CD14-positive monocyte (primary cell): ENCODE measurements around the gene SUSD5. TPM values are rescaled to one million over a fixed set of nuclear protein-coding genes. Genes with fewer than 3 reads are reported as not detected.

Experiments used
- DNase-seq, 3 donors: peaks; one replicate each; pipeline ENCODE4 v3.0.0-alpha.2; 2011 to 2022
- H2AFZ ChIP-seq: 2 replicates; pipeline ENCODE4 v1.6.0; 2012; ENCODE audit warnings: mild to moderate bottlenecking, low read depth, low read length, inconsistent platforms; ENCODE audit not compliant: insufficient read depth, poor library complexity, severe bottlenecking
- H3K27ac ChIP-seq, 2 donors: 1 replicate in 1 of 2; 2 replicates in 1 of 2; pipeline ENCODE4 v1.5.1; 2012 to 2013; ENCODE audit warnings: low read length in 2 of 2, control low read depth in 1 of 2, inconsistent platforms in 1 of 2, low read depth in 1 of 2, mild to moderate bottlenecking in 1 of 2
- H3K27me3 ChIP-seq, 2 donors: one replicate each; pipeline versions ENCODE4 v1.6.0 to v1.6.1; 2011 to 2013; ENCODE audit warnings: low read length in 2 of 2; ENCODE audit not compliant: control insufficient read depth in 2 of 2, insufficient read depth in 2 of 2
- H3K36me3 ChIP-seq, 2 donors: replicated peaks in 1 of 2; 1 replicate in 1 of 2; 2 replicates in 1 of 2; pipeline versions ENCODE4 v1.5.1 to v1.6.1; 2012 to 2013; ENCODE audit warnings: low read length in 2 of 2, control low read depth in 1 of 2, inconsistent platforms in 1 of 2, mild to moderate bottlenecking in 1 of 2; ENCODE audit not compliant: insufficient read depth in 2 of 2, control insufficient read depth in 1 of 2
- H3K4me1 ChIP-seq, 2 donors: 1 replicate in 1 of 2; 2 replicates in 1 of 2; pipeline versions ENCODE4 v1.5.1 to v1.6.1; 2012 to 2013; ENCODE audit warnings: low read length in 2 of 2, control low read depth in 1 of 2, inconsistent platforms in 1 of 2, mild to moderate bottlenecking in 1 of 2, moderate library complexity in 1 of 2; ENCODE audit not compliant: insufficient read depth in 2 of 2, control insufficient read depth in 1 of 2
- H3K4me2 ChIP-seq: replicated peaks from 2 replicates; pipeline ENCODE3; 2012; ENCODE audit warnings: low read length, moderate library complexity, mild to moderate bottlenecking; ENCODE audit not compliant: poor library complexity, severe bottlenecking; ENCODE audit errors: extremely low read depth
- H3K4me3 ChIP-seq, 3 experiments: fragments of 200-600 bp in 1 of 3; sonication (generic) in 1 of 3; replicated peaks in 1 of 3; 1 replicate in 2 of 3; 2 replicates in 1 of 3; pipeline ENCODE4 v1.5.1; 2011 to 2013; ENCODE audit warnings: low read length in 3 of 3, mild to moderate bottlenecking in 3 of 3, control low read depth in 2 of 3, low read depth in 2 of 3, inconsistent platforms in 1 of 3, moderate library complexity in 1 of 3
- H3K79me2 ChIP-seq: 2 replicates; pipeline ENCODE4 v1.6.0; 2012; ENCODE audit warnings: mild to moderate bottlenecking, control low read depth, inconsistent platforms, low read length, moderate library complexity; ENCODE audit not compliant: insufficient read depth
- H3K9ac ChIP-seq: 2 replicates; pipeline ENCODE4 v1.6.0; 2017; ENCODE audit warnings: low read length, mild to moderate bottlenecking; ENCODE audit not compliant: insufficient read depth, poor library complexity, severe bottlenecking
- H3K9me3 ChIP-seq, 2 donors: replicated peaks in 1 of 2; 1 replicate in 1 of 2; 2 replicates in 1 of 2; pipeline versions ENCODE4 v1.5.1 to v1.6.1; 2012 to 2013; ENCODE audit warnings: low read length in 2 of 2, control low read depth in 1 of 2; ENCODE audit not compliant: control insufficient read depth in 1 of 2, insufficient read depth in 1 of 2
- H4K20me1 ChIP-seq: 2 replicates; pipeline ENCODE4 v1.6.0; 2012; ENCODE audit warnings: mild to moderate bottlenecking, low read length, control low read depth, moderate library complexity; ENCODE audit not compliant: insufficient read depth
- H3K27ac Mint-ChIP-seq, 7 donors: one replicate each; pipeline ENCODE4 v1.8.0; 2020; ENCODE audit warnings: mild to moderate bottlenecking in 7 of 7, mixed read lengths in 7 of 7, moderate library complexity in 6 of 7, inconsistent platforms in 2 of 7
- H3K27me3 Mint-ChIP-seq, 3 donors: one replicate each; pipeline ENCODE4 v1.8.0; 2021 to 2022; ENCODE audit warnings: low read depth in 3 of 3, mild to moderate bottlenecking in 3 of 3, mixed read lengths in 3 of 3, moderate library complexity in 3 of 3, inconsistent platforms in 1 of 3
- H3K36me3 Mint-ChIP-seq, 2 donors: one replicate each; pipeline ENCODE4 v1.8.0; 2020; ENCODE audit warnings: mixed read lengths in 2 of 2, inconsistent platforms in 1 of 2, mild to moderate bottlenecking in 1 of 2
- H3K4me1 Mint-ChIP-seq: one replicate; pipeline ENCODE4 v1.8.0; 2020; ENCODE audit warnings: mild to moderate bottlenecking, mixed read lengths
- H3K4me3 Mint-ChIP-seq, 2 donors: one replicate each; pipeline ENCODE4 v1.8.0; 2020; ENCODE audit warnings: mild to moderate bottlenecking in 2 of 2, mixed read lengths in 2 of 2, moderate library complexity in 1 of 2
- H3K9me3 Mint-ChIP-seq, 7 donors: one replicate each; pipeline ENCODE4 v1.8.0; 2020 to 2022; ENCODE audit warnings: mixed read lengths in 7 of 7, mild to moderate bottlenecking in 6 of 7, moderate library complexity in 6 of 7, inconsistent platforms in 2 of 7
- WGBS: methylation state at CpG from one replicate; pipeline ENCODE4 v1.1.5; 2013; ENCODE audit warnings: missing lambda C conversion rate; ENCODE audit not compliant: insufficient coverage; 5-methylcytosine and 5-hydroxymethylcytosine counted together
- intact Hi-C, 2 donors: fragments of 100-400 bp; cut with micrococcal nuclease; formaldehyde crosslinking; loops; one replicate each; pipeline versions ENCODE4 v1.15.0 to v1.15.1; 2023
- polyA plus RNA-seq, 3 donors: library from polyadenylated mRNA; depleted of rRNA in 1 of 3; unstranded in 2 of 3; stranded (reverse) in 1 of 3; fragments of 300-500 nt in 2 of 3; fragments of >200 nt in 1 of 3; fragmentation: Illumina TruSeq in 2 of 3; gene quantifications; 1 replicate in 2 of 3; 2 replicates in 1 of 3; pipeline ENCODE4 v1.2.3, GENCODE V29; 2012 to 2021
- TF ChIP-seq, protein P1 (sequence below): fragments of 200-600 bp; IDR thresholded peaks from one replicate; pipeline ENCODE4 v1.8.0; 2022; ENCODE audit warnings: antibody characterized with exemption, mild to moderate bottlenecking

SUSD5 gene
- polyA plus RNA-seq, 3 donors = not detected

DNA sequence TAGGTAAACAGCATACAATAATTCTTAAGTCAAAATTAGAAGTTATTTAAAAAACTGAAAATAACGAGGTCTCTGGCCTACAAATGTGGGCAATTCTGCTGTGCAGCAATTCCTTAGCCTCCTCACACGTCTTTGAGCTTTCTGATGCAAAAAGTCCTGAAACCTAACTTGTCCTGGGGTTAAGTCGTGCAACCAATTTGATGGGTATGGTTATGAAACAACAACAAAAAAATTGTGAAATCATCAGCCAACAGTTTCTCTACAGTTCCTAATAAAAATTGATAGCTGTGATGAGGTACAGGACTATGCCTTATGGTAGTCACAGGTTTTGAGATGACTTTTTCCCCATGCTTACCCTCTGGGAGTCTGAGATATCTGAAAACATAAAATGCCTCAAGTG lies 115.1 kb downstream of the SUSD5 start:
- no peak overlapping the region for H3K27ac Mint-ChIP-seq
- H3K27me3 ChIP-seq = no peaks in the 10 kb centered on the region
- H3K36me3 ChIP-seq = no peaks in the 10 kb centered on the region
- TF ChIP-seq, protein P1, sequence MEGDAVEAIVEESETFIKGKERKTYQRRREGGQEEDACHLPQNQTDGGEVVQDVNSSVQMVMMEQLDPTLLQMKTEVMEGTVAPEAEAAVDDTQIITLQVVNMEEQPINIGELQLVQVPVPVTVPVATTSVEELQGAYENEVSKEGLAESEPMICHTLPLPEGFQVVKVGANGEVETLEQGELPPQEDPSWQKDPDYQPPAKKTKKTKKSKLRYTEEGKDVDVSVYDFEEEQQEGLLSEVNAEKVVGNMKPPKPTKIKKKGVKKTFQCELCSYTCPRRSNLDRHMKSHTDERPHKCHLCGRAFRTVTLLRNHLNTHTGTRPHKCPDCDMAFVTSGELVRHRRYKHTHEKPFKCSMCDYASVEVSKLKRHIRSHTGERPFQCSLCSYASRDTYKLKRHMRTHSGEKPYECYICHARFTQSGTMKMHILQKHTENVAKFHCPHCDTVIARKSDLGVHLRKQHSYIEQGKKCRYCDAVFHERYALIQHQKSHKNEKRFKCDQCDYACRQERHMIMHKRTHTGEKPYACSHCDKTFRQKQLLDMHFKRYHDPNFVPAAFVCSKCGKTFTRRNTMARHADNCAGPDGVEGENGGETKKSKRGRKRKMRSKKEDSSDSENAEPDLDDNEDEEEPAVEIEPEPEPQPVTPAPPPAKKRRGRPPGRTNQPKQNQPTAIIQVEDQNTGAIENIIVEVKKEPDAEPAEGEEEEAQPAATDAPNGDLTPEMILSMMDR = no peak
- H3K9me3 Mint-ChIP-seq = no peaks in the 10 kb centered on the region
- H3K4me1 ChIP-seq = peaks cover 20 to 28% of the 10 kb centered on the region in 2 donors
- no peak overlapping the region for H3K4me3 ChIP-seq
- DNase-seq = no peak
- no peaks in the 10 kb centered on the region for H3K79me2 ChIP-seq
- peaks cover 0 to 5% (median 2%) of the 10 kb centered on the region in 3 donors for H3K27me3 Mint-ChIP-seq
- no peak overlapping the region for H3K4me2 ChIP-seq
- H3K9ac ChIP-seq = no peak overlapping the region
- no peaks in the 10 kb centered on the region for H3K9me3 ChIP-seq
- peaks cover 32% of the 10 kb centered on the region for H3K4me1 Mint-ChIP-seq
- H3K4me3 Mint-ChIP-seq = no peak overlapping the region
- intact Hi-C loops = no loop called here
- no peaks in the 10 kb centered on the region for H4K20me1 ChIP-seq
- no peak overlapping the region for H3K27ac ChIP-seq
- H2AFZ ChIP-seq = no peak overlapping the region
- no CpG with 5 or more reads among the region's 3 CpGs for WGBS
- no peaks in the 10 kb centered on the region for H3K36me3 Mint-ChIP-seq

DNA sequence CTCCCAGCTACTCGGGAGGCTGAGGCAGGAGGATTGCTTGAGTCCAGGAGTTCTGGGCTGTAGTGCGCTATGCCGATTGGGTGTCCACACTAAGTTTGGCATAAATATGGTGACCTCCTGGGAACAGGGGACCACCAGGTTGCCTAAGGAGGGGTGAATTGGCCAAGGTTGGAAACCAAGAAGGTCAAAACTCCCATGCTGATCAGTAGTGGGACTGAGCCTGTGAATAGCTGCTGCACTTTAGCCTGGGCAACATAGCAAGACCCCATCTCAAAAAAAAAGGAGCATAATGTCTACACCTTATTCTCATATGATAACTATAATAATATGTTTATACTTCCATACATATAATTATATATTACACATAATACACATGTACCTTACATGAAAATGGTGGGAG lies 115.6 kb downstream of the SUSD5 start:
- H3K4me3 ChIP-seq = no peak overlapping the region
- no peak overlapping the region for H3K27ac Mint-ChIP-seq
- no peak overlapping the region for H3K4me3 Mint-ChIP-seq
- no peaks in the 10 kb centered on the region for H4K20me1 ChIP-seq
- WGBS = 100% methylated on average over 3 of the region's 3 CpGs
- H3K9ac ChIP-seq = no peak overlapping the region
- H2AFZ ChIP-seq = no peak overlapping the region
- H3K36me3 Mint-ChIP-seq = no peaks in the 10 kb centered on the region
- no peaks in the 10 kb centered on the region for H3K9me3 ChIP-seq
- DNase-seq = no peak
- no peaks in the 10 kb centered on the region for H3K27me3 ChIP-seq
- no peaks in the 10 kb centered on the region for H3K9me3 Mint-ChIP-seq
- H3K27ac ChIP-seq = no peak overlapping the region
- peaks cover 2% of the 10 kb centered on the region for H3K79me2 ChIP-seq
- H3K4me1 Mint-ChIP-seq = peaks cover 32% of the 10 kb centered on the region
- H3K27me3 Mint-ChIP-seq = peaks cover 0 to 8% (median 2%) of the 10 kb centered on the region in 3 donors
- H3K4me1 ChIP-seq = peaks cover 20 to 30% of the 10 kb centered on the region in 2 donors
- H3K4me2 ChIP-seq = no peak overlapping the region
- no peaks in the 10 kb centered on the region for H3K36me3 ChIP-seq
- TF ChIP-seq, protein P1 = no peak
- intact Hi-C loops = no loop called here
